SK-N-SH treated with all-trans-retinoic acid at 6 μM for 48 hours (cell line): ENCODE results near the gene PPEF1.

Experiments used
- ATAC-seq: fragments of 200-7000 bp; cut with Tn5 transposase; 3 replicates; pipeline ENCODE4 v1.9.1; 2020; ENCODE audit warnings: mild to moderate bottlenecking, moderate library complexity
- ARNTL ChIP-seq: fragments of 450-650 bp; formaldehyde crosslinking; IDR thresholded peaks from 2 replicates; pipeline ENCODE4 v1.5.0; 2020; ENCODE audit warnings: low read depth, mild to moderate bottlenecking, moderate library complexity, borderline replicate concordance
- BACH2 ChIP-seq: fragments of 250-450 bp; sonication (Bioruptor Pico); IDR thresholded peaks from 2 replicates; pipeline ENCODE4 v1.9.0; 2021; ENCODE audit warnings: mild to moderate bottlenecking, borderline replicate concordance
- CREB5 ChIP-seq: fragments of 250-450 bp; sonication (Bioruptor Pico); IDR thresholded peaks from 2 replicates; pipeline ENCODE4 v1.5.1; 2020; ENCODE audit warnings: low read depth, mild to moderate bottlenecking, moderate library complexity
- CSDC2 ChIP-seq: fragments of 250-450 bp; sonication (Bioruptor Pico); IDR thresholded peaks from 2 replicates; pipeline ENCODE4 v1.5.0; 2020; ENCODE audit warnings: mild to moderate bottlenecking, moderate library complexity
- CSRNP3 ChIP-seq: fragments of 250-450 bp; sonication (Bioruptor Pico); IDR thresholded peaks from 2 replicates; pipeline ENCODE4 v1.5.1; 2021; ENCODE audit warnings: mild to moderate bottlenecking, moderate library complexity
- ESRRG ChIP-seq: fragments of 250-450 bp; sonication (Bioruptor Pico); IDR thresholded peaks from 2 replicates; pipeline ENCODE4 v1.6.1; 2021; ENCODE audit warnings: mild to moderate bottlenecking
- GLIS3 ChIP-seq: fragments of 250-450 bp; sonication (Bioruptor Pico); IDR thresholded peaks from 2 replicates; pipeline ENCODE4 v1.5.0; 2020; ENCODE audit warnings: mild to moderate bottlenecking, moderate library complexity
- OSR1 ChIP-seq: fragments of 250-450 bp; sonication (Bioruptor Pico); IDR thresholded peaks from 2 replicates; pipeline ENCODE4 v1.8.0; 2022; ENCODE audit warnings: moderate library complexity, mild to moderate bottlenecking, inconsistent platforms
- PATZ1 ChIP-seq: fragments of 250-450 bp; sonication (Bioruptor Pico); IDR thresholded peaks from 2 replicates; pipeline ENCODE4 v1.8.0; 2020; ENCODE audit warnings: mild to moderate bottlenecking, moderate library complexity, borderline replicate concordance
- POU6F1 ChIP-seq: fragments of 250-450 bp; sonication (Bioruptor Pico); IDR thresholded peaks from 2 replicates; pipeline ENCODE4 v1.8.0; 2021; ENCODE audit warnings: low read depth, mild to moderate bottlenecking, moderate library complexity, borderline replicate concordance
- PPARA ChIP-seq: fragments of 250-450 bp; sonication (Bioruptor Pico); IDR thresholded peaks from 2 replicates; pipeline ENCODE4 v1.5.0; 2020; ENCODE audit warnings: mild to moderate bottlenecking, borderline replicate concordance
- RARB ChIP-seq: fragments of 250-450 bp; sonication (Bioruptor Pico); IDR thresholded peaks from 2 replicates; pipeline ENCODE4 v1.8.0; 2021; ENCODE audit warnings: mild to moderate bottlenecking, moderate library complexity
- TCF4 ChIP-seq: fragments of 250-450 bp; sonication (Bioruptor Pico); IDR thresholded peaks from 2 replicates; pipeline ENCODE4 v1.8.0; 2021; ENCODE audit warnings: mild to moderate bottlenecking, moderate library complexity, borderline replicate concordance
- TOX ChIP-seq: fragments of 250-450 bp; sonication (Bioruptor Pico); IDR thresholded peaks from 2 replicates; pipeline ENCODE4 v1.8.0; 2021; ENCODE audit warnings: mild to moderate bottlenecking, moderate library complexity, borderline replicate concordance
- TSHZ2 ChIP-seq: fragments of 250-450 bp; sonication (Bioruptor Pico); IDR thresholded peaks from 2 replicates; pipeline ENCODE4 v1.5.0; 2020; ENCODE audit warnings: mild to moderate bottlenecking, moderate library complexity
- ZC3H10 ChIP-seq: fragments of 250-450 bp; sonication (Bioruptor Pico); IDR thresholded peaks from 2 replicates; pipeline ENCODE4 v1.5.1; 2021; ENCODE audit warnings: mild to moderate bottlenecking, moderate library complexity
- ZFP3 ChIP-seq: fragments of 250-450 bp; sonication (Bioruptor Pico); IDR thresholded peaks from 2 replicates; pipeline ENCODE4 v1.5.0; 2020; ENCODE audit warnings: mild to moderate bottlenecking, moderate library complexity
- ZFP30 ChIP-seq: fragments of 450-650 bp; formaldehyde crosslinking; IDR thresholded peaks from 2 replicates; pipeline ENCODE4 v1.5.0; 2022; ENCODE audit warnings: mild to moderate bottlenecking, moderate library complexity
- ZNF565 ChIP-seq: fragments of 450-650 bp; formaldehyde crosslinking; conservative IDR thresholded peaks from 2 replicates; pipeline ENCODE4 v1.5.0; 2020; ENCODE audit warnings: low read depth, mild to moderate bottlenecking, moderate library complexity
- ZNF70 ChIP-seq: fragments of 450-650 bp; formaldehyde crosslinking; IDR thresholded peaks from 2 replicates; pipeline ENCODE4 v1.5.0; 2020; ENCODE audit warnings: mild to moderate bottlenecking, moderate library complexity

Gene PPEF1

GRCh38 chrX:18666614-18667013 is 40.8 kb upstream of the PPEF1 start (continued):
- TF ChIP-seq CREB5 (CRISPR knock-in tag): no peak
- TF ChIP-seq, all 23 proteins: peak for 0

GRCh38 chrX:18668071-18668835 is 39.2 kb upstream of the PPEF1 start:
- ATAC-seq: no peak
- TF ChIP-seq RARB (CRISPR knock-in tag) (no peak), TCF4 (CRISPR knock-in tag) (no peak), PATZ1 (CRISPR knock-in tag) (no peak), CSRNP3 (CRISPR knock-in tag) (no peak), POU6F1 (CRISPR knock-in tag) (no peak), ZNF70 (CRISPR knock-in tag) (no peak), OSR1 (CRISPR knock-in tag) (no peak), TSHZ2 (CRISPR knock-in tag) (no peak), ZNF565 (CRISPR knock-in tag) (no peak), ZFP3 (no peak), CSDC2 (no peak), PPARA (CRISPR knock-in tag) (no peak)

- TF ChIP-seq ZC3H10 (CRISPR knock-in tag) (no peak), ZFP30 (no peak), TOX (no peak), BACH2 (CRISPR knock-in tag) (no peak), ZNF565 (CRISPR knock-in tag) (no peak), ZNF70 (CRISPR knock-in tag) (no peak), ZFP3 (no peak), CSDC2 (no peak), ARNTL (CRISPR knock-in tag) (no peak)
- ATAC-seq: no peak
These were observed 35.4 kb upstream of the PPEF1 start, which contains the start of gene RS1 for GRCh38 chrX:18672008-18672407. Gene RS1 (minus strand): TSS chrX:18672108. CDS start chrX:18672068, 40 bp downstream.

GRCh38 chrX:18674417-18674787 is 33.0 kb upstream of the PPEF1 start:
- ATAC-seq: peak; percentile 63
- TF ChIP-seq CSDC2 (no peak), GLIS3 (CRISPR knock-in tag) (no peak), ESRRG (CRISPR knock-in tag) (no peak), ZNF565 (CRISPR knock-in tag) (no peak), ZFP30 (no peak), CSRNP3 (CRISPR knock-in tag) (no peak), CREB5 (CRISPR knock-in tag) (no peak), TSHZ2 (CRISPR knock-in tag) (no peak), BACH2 (CRISPR knock-in tag) (no peak)
